Measurements from ENCODE around the gene ANP32A. TPM values are rescaled to one million over a fixed set of nuclear protein-coding genes. Genes with fewer than 3 reads are reported as not detected.

Gene ANP32A
- polyA plus RNA-seq, 1 donor from 2014 or later: 110 TPM

DNA sequence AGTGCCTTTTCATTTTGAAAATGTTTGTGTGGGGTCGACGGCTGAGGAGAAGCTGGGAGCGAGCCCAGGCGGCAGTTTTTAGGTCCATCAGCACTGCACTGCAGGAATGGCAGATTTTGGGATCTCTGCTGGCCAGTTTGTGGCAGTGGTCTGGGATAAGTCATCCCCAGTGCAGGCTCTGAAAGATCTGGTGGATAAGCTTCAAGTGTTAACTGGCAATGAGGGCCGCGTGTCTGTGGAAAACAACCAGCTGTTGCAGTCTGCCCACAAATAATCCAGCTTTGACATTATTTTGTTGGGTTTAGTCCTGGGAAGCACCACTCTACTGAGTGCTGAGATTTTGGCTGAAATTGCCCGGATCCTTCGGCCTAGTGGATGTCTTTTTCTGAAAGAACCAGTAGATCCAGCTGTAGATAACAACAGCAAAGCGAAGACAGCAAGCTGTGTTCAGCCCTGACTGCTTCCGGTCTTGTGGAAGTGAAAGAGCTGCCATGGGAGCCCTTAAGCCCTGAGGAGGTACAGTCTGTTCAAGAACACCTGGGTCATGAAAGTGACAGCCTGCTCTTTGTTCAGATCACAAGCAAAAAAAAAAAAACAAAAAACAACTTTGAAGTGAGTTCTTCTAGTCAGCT lies 13.1 kb upstream of the ANP32A start:
- Mint-ChIP-seq H3K27me3 (peaks cover 19% of the 10 kb centered on the region), H3K27ac (no peak overlapping the region), H3K9me3 (peaks cover 0 to 12% (median 10%) of the 10 kb centered on the region in 3 donors), H3K4me1 (peaks cover 0 to 4% (median 2%) of the 10 kb centered on the region in 3 donors), H3K4me3 (no peak overlapping the region), H3K36me3 (peaks cover 6% of the 10 kb centered on the region)

DNA sequence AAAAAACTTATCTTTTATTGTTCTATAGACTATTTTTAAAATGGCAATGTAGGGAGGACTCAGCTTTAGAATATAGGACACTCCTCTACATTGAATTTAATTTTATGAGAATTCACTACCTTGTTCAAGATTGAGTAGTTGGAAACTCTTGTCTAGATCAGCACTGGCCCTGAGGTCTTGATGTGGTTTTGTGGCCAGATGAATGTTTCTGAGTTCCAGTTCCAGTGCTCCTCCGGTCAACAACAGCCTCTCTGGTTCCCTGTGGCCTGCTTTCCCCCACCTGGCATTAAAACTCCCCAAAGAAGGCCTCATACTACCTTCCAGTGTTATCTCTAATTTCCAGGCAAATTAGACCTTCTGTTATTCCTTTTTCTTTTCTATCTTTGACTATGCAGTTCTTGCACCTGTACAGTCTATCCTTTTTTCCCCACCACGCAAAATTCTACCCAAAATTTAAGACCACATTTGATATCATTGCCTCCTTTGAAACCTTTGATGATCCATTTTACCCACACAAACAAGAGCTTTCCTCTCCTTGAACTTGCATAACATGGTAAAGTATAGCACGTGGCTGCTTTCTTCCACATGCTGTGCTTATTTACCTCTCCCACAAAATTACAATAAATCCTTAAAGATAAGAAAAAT lies 9.6 kb upstream of the ANP32A start:
- H3K4me1 Mint-ChIP-seq: peaks cover 0 to 2% (median 0%) of the 10 kb centered on the region in 3 donors
- peak overlapping the region in 1 of 3 donors; percentile 57 for H3K27ac Mint-ChIP-seq

DNA sequence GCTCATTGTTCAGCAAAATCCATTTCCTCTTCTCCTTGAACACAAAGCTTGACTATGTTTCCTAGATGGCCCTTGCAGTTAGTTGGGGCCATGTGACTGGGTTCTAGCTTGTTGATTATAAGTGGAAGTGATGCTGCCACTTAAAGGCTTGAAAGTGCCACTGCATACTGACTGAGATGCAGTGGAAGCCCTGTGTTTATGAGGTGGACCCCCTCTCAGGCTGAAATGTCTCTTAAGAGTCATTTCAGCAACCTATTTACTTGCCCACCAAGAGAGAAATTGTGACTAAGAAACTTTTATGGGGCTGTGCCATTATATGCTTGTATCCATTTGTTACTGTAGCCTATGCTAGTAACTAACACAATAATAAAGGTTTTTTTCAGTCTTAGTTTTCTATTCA lies 8.4 kb upstream of the ANP32A start:
- no peaks in the 10 kb centered on the region for H3K9me3 Mint-ChIP-seq
- peaks cover 4% of the 10 kb centered on the region for H3K27me3 Mint-ChIP-seq
- H3K4me1 Mint-ChIP-seq: no peaks in the 10 kb centered on the region
- no peak overlapping the region for H3K27ac Mint-ChIP-seq
- H3K4me3 Mint-ChIP-seq: peak overlapping the region in 1 of 4 donors; percentile 61
- H3K36me3 Mint-ChIP-seq: peaks cover 2% of the 10 kb centered on the region

More for the DNA sequence above, 9.6 kb upstream of the ANP32A start:
- Mint-ChIP-seq H3K36me3 (peaks cover 2% of the 10 kb centered on the region), H3K27me3 (peaks cover 6% of the 10 kb centered on the region), H3K9me3 (peaks cover 0 to under 1% (median 0%) of the 10 kb centered on the region in 3 donors), H3K4me3 (no peak overlapping the region)

DNA sequence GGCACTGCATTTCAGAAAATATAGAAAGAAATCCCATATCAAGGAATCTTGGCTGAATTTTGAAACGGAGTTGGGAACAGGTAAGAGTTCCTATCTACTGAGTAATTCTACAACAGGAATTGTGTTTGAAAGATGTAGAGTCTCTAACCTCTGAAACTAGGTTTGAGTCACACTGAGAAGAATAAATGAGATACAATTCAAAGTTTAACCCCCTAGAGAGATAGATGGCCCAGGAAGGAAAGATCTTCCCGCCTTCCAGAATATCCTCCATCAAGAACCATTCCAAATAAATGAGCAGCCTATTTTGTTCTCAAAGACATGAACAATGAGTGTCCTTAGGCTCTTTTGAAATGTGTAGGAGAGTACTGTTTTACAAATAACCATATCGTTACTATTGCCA lies 2.9 kb upstream of the ANP32A start:
- Mint-ChIP-seq H3K27ac (peak overlapping the region in 1 of 3 donors; percentile 25), H3K27me3 (peaks cover 1% of the 10 kb centered on the region), H3K4me3 (no peak overlapping the region), H3K4me1 (peaks cover 4 to 19% (median 11%) of the 10 kb centered on the region in 3 donors), H3K36me3 (no peaks in the 10 kb centered on the region), H3K9me3 (no peaks in the 10 kb centered on the region)

DNA sequence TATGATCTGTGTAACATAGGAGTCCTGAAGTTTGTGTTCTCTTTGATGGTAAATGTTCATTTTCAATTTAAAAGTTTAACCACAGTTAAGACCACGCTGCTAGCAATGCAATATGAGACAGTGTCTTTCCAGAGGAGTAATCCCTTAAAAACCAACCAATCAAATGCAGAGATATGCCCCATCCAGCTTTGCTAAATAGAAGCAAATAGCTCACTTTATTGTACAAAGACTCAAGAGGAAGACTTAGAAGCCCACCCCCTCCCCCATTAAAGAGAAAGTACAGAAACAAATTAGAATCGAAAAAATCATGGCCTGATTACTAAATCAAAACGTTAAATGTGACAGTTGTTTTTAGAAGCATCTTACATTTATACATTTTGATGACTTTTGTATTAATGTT lies 2.1 kb upstream of the ANP32A start:
- H3K9me3 Mint-ChIP-seq: no peaks in the 10 kb centered on the region
- peaks cover 1% of the 10 kb centered on the region for H3K27me3 Mint-ChIP-seq
- H3K4me3 Mint-ChIP-seq: peak overlapping the region in 3 of 4 donors; percentile 14 to 91 (median 25)
- H3K27ac Mint-ChIP-seq: peak overlapping the region in 1 of 3 donors; percentile 1
- no peaks in the 10 kb centered on the region for H3K36me3 Mint-ChIP-seq
- H3K4me1 Mint-ChIP-seq: peaks cover 4 to 19% (median 11%) of the 10 kb centered on the region in 3 donors

DNA sequence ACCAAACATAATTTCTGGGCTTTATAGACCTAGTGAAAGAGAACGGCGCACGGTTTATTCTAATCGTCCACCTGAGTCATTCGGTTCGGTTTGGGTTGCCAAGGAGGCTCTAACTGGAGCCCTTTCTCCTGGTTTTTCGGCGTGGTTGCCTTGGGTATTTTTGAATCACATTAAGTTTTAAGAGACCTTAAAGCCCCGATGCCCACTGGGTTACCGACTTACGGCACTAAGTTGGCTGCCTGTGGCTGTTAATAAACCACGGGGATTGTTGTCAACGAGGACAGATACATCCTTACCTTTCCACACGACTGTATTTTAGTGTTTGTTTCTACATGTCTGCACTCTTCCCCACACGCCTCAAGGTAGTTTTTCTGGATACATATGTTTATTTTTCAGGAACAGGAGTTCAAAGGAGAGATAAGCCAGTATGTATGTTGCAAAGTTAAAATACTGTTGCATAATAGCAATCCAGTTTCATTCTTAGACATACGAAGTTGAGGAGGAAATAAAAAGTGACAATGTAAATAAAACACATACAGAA lies 1.2 kb upstream of the ANP32A start:
- Mint-ChIP-seq H3K4me3 (peak overlapping the region; percentile 87 to 99 (median 93)), H3K27ac (peak overlapping the region; percentile 13 to 90 (median 85)), H3K9me3 (no peaks in the 10 kb centered on the region), H3K27me3 (peaks cover 1% of the 10 kb centered on the region), H3K36me3 (peaks cover 2% of the 10 kb centered on the region), H3K4me1 (peaks cover 9 to 23% (median 14%) of the 10 kb centered on the region in 3 donors)

DNA sequence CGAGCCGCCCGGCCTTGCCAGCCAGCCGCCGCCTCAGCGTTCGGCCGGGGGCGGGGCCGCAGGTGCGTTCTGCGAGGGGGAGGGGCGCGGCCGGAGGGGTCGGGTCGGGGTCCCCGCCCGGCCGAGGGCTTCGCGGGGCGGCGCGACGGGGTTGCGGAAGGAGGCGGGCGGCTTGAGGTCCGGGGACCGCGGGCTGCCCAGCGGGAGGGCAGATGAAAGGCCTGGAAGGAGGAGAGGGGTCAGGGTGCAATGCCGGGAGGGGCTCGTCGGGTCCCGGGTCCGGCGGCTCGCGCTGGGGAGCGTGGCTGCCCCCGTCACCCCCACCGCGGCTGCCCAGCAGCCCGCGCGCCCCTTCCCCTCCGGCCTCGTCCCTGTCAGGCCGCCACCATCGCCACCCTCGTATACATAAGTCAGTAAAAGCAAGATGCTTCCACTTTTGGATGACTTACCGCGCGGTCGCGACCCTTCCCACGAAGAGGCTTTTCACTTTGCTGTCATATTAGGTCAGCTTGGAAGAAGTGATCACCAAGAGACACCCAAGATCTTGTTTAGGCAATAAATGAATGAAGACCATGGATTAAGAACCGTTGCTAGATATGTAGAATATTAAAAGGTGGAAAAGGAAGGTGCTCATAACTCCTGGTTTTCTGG lies 620 bp upstream of the ANP32A start:
- Mint-ChIP-seq H3K4me3 (peak overlapping the region; percentile 95 to 100 (median 99)), H3K4me1 (peaks cover 14 to 28% (median 20%) of the 10 kb centered on the region in 3 donors), H3K36me3 (peaks cover 2% of the 10 kb centered on the region), H3K9me3 (no peaks in the 10 kb centered on the region), H3K27me3 (peaks cover 1% of the 10 kb centered on the region), H3K27ac (peak overlapping the region; percentile 90 to 100 (median 98))

DNA sequence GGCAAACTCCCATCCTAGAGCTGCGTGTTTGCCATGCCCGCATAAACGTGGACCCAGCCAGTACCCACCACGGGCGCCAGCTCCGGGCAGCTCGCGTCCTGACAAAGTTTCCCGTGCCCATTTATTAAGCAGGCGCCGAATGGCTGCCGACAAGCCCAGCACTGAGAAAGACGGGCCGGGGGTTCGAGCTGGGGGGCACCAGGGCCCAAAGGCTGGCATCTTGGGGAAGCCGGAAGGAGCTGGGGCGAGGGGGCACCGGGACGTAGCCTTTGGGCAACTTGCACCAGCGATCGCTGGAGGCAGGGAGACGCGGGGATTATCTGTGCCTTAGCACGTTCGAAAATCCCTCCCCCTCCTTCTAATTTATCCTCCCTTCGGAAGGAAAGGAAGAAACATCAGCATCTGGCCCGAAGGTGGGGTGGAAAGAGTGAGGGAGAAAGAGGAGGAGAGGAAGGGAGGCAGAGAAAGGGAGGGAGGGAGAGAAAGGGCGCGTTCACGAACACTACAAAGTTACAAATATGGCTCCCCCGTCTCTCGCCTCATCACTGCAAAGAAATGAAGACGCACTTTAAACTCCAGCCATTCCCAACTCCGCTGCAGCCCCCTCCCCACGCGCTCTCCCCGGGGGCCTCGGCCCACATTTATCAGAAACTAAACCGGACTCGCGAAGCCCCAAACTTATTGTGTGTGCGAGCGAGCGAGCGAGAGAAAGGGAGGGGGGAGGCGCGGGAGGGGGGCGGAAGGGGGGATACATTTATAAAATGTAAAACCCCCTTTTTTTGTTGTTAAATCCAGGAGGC lies 1.0 kb downstream of the ANP32A start:
- H3K36me3 Mint-ChIP-seq: peaks cover 2% of the 10 kb centered on the region
- peaks cover 1% of the 10 kb centered on the region for H3K27me3 Mint-ChIP-seq
- H3K9me3 Mint-ChIP-seq: no peaks in the 10 kb centered on the region
- H3K4me3 Mint-ChIP-seq: peak overlapping the region; percentile 95 to 100 (median 99)
- H3K27ac Mint-ChIP-seq: peak overlapping the region; percentile 98 to 100 (median 99)
- H3K4me1 Mint-ChIP-seq: peaks cover 28 to 40% (median 31%) of the 10 kb centered on the region in 3 donors

DNA sequence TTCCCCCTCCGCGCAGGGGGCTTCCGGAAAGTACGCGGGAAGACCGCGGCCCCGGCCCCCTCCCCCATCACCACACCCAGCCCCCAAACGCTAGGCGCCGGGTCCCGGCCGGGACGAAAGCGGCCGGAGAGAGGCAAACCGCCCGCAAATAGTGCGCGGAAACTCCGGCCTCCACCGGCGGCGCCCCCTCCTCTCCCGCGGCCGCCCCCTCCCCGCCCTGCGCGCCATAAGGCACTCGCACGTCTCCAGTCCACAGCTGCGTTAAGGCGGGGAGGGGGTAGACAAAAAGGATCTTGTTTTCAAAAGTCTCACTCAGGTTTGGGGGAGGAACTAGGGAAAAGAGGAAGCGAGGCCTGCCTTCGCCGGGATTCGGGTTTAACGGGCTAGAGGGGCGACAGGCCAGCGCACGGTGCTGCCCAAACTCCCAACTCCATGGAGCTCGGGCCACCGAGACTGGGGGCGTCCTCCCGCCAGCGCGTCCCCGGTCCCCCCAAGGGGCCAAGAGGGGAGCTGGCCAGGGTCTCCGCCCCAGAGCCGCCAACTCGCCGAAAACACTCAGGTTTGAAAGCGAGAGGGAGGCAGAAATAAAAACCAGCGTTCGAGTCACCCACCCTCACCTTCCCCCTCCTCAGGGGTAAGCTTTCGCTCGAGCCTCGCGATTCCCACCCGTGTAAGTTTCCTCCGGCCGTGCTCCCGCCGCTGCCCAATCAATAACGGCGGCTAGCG lies 1.8 kb downstream of the ANP32A start:
- Mint-ChIP-seq H3K27me3 (peaks cover 1% of the 10 kb centered on the region), H3K36me3 (peaks cover 2% of the 10 kb centered on the region), H3K9me3 (no peaks in the 10 kb centered on the region), H3K27ac (peak overlapping the region; percentile 98 to 100 (median 99)), H3K4me1 (peaks cover 32 to 42% (median 35%) of the 10 kb centered on the region in 3 donors), H3K4me3 (peak overlapping the region; percentile 95 to 100 (median 99))

DNA sequence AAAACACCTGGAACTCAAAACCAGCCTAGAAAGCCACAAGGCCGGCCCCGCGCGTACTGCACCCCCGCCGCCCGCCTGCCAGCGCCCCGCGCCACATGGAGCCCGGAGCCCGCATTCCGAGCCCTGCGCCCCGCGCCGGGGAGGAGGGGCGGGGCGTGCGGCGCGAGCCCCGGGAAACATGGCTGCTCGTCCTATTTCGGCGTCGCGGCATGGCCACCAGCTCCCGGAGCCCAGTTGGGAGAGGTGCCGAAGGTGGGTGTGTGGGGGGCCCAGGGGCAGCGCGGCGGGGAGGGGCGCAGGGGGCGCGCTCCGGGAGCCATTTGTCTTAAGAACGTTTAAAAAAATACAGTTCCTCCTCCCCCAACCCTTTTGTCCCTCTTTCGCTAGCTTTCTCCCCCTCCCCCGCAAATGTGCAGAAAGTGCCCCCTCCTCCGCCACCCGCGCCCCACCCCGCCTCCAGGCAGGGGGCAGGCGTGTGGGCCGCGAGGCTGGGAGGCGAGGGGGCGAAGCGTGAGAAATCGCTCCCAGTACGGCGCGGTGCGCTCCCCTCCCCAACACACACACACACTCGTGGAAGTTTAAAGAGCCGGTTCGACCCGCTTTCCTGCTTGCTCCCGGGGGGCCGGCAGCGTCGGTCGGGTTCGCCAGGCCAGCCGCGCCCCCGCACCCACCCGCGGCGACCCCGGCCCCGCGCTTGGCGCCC lies 2.5 kb downstream of the ANP32A start:
- peak overlapping the region in 2 of 3 donors; percentile 63 to 98 for H3K27ac Mint-ChIP-seq
- H3K27me3 Mint-ChIP-seq: peaks cover 1% of the 10 kb centered on the region
- H3K4me3 Mint-ChIP-seq: peak overlapping the region; percentile 83 to 100 (median 90)
- no peaks in the 10 kb centered on the region for H3K9me3 Mint-ChIP-seq
- peaks cover 2% of the 10 kb centered on the region for H3K36me3 Mint-ChIP-seq
- H3K4me1 Mint-ChIP-seq: peaks cover 37 to 46% (median 39%) of the 10 kb centered on the region in 3 donors

DNA sequence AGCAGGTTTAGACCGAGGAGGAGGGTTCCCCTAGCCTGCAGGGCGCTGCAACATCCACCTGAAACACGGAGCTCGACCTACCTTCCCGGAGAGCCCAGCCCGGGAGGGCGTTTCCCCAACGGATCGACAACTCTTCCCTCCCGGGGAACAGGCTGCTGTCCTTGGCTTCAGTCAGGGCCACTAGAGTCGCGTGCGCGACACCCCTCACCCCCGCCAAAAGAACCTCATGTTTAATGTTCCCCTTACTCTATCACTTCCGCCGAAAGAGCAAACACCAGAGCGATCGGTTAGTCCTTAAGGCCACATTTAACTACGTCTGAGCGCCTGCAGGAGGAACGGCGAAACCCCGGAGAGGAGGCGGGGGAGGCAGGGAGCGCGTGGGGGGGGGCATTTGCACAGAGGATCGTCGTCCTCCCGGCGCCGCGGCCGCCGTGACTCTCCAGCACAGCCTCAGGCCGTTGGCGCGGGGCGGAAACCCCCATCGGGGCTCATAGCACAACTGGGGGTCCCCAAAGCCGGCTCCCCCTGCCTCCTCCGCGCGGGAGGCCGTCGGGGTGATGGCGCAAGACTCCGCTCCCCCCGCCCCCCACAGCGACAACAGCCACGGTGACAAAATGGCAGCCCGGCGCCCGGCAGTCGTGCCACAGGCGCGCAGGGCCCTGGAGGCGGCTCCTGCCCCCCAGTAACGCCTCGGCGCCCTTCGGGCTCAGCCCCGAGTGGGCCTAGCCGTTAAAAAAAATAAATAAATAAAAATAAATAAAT lies 3.2 kb downstream of the ANP32A start:
- Mint-ChIP-seq H3K36me3 (peaks cover 2% of the 10 kb centered on the region), H3K27ac (peak overlapping the region; percentile 82 to 96 (median 93)), H3K9me3 (no peaks in the 10 kb centered on the region), H3K27me3 (peaks cover 1% of the 10 kb centered on the region), H3K4me1 (peaks cover 44% of the 10 kb centered on the region in 3 donors), H3K4me3 (peak overlapping the region; percentile 95 to 99 (median 96))

DNA sequence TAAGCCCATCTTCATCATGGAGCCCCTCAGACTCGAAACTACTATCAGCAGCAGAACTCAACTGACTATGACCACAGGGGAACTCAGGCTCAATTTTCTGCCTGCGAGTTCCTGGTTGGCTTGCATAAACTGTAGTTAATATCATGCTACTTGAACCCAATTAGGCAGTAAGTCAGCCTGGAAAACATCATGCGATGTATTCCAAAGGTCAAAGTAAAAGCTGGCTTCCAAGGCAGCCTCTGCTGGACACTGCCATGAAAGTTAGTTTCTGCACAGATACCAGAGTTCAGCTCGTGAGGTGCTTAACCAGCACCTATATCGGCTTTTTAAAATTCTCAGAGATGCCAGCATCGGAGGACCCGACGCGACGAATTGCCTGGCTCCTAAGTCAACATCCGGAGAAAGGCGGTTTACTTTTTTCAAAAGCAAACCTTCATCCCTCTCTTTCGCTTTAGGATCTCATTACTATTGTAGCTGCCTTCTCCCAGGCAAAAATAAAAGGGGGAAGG lies 3.8 kb downstream of the ANP32A start:
- Mint-ChIP-seq H3K27ac (peak overlapping the region; percentile 82 to 96 (median 93)), H3K36me3 (peaks cover 2% of the 10 kb centered on the region), H3K4me1 (peaks cover 40 to 42% (median 42%) of the 10 kb centered on the region in 3 donors), H3K4me3 (peak overlapping the region; percentile 90 to 99 (median 96)), H3K9me3 (no peaks in the 10 kb centered on the region), H3K27me3 (no peaks in the 10 kb centered on the region)
